HepG2 (cell line): ENCODE results near the gene NAP1L4. TPM values are rescaled to one million over a fixed set of nuclear protein-coding genes. Genes with fewer than 3 reads are reported as not detected.

ENCODE experiments used
- ATAC-seq: fragments of 200-7000 bp; cut with Tn5 transposase; 3 replicates; pipeline ENCODE4 v1.9.1; 2020; ENCODE audit warnings: mild to moderate bottlenecking, moderate library complexity
- BruUV-seq: library from RNA; stranded (reverse); fragments of 400-500 nt; replicated peaks from 2 replicates; lab custom pipeline; 2021; lab: Mats Ljungman, UMichigan
- CTCF ChIA-PET: fragments of 300-600 bp; formaldehyde crosslinking; extraction: SDS; loops from one replicate; lab custom pipeline; 2021; ENCODE audit warnings: low total read pairs, inconsistent platforms, low intra/inter-chr PET ratio; lab: Yijun Ruan, JAX
- POLR2A ChIA-PET: fragments of 350-600 bp; sonication (Branson Sonifier 250); formaldehyde crosslinking; loops from one replicate; lab custom pipeline; 2020; ENCODE audit warnings: antibody characterized with exemption, inconsistent platforms; lab: Yijun Ruan, JAX
- DNase-seq: peaks from one replicate; pipeline ENCODE4 v3.0.0-alpha.2; 2015; ENCODE audit warnings: low spot score
- FAIRE-seq: peaks from 3 replicates; lab custom pipeline; 2011; peaks lifted over from hg19 to GRCh38; lab: Jason Lieb, UNC
- H2AFZ ChIP-seq: one replicate; pipeline ENCODE4 v1.6.1; 2011; ENCODE audit warnings: low read length, inconsistent platforms
- H3K27ac ChIP-seq: fragments of 300-600 bp; 3 replicates; pipeline ENCODE4 v1.8.0; 2011; ENCODE audit warnings: mixed run types, mild to moderate bottlenecking, mixed read lengths, low read length, inconsistent platforms; ENCODE audit not compliant: insufficient read depth; ENCODE audit errors: extremely low read length
- H3K27me3 ChIP-seq, 2 experiments: fragments of 200-600 bp in 1 of 2; 2 replicates in 1 of 2; 3 replicates in 1 of 2; pipeline versions ENCODE4 v1.6.0 to v1.8.0; 2011; ENCODE audit warnings: low read length in 2 of 2, mild to moderate bottlenecking in 2 of 2, moderate library complexity in 2 of 2, inconsistent platforms in 1 of 2; ENCODE audit not compliant: insufficient read depth in 2 of 2, control insufficient read depth in 1 of 2
- H3K36me3 ChIP-seq, 2 experiments: fragments of 200-600 bp in 1 of 2; replicated peaks in 1 of 2; 2 replicates in 1 of 2; 3 replicates in 1 of 2; pipeline versions ENCODE4 v1.5.1 to v1.8.0; 2011; ENCODE audit warnings: low read length in 2 of 2, inconsistent platforms in 1 of 2; ENCODE audit not compliant: insufficient read depth in 2 of 2, control insufficient read depth in 1 of 2
- H3K4me1 ChIP-seq: 2 replicates; pipeline ENCODE4 v1.5.1; 2012; ENCODE audit warnings: low read length, inconsistent platforms; ENCODE audit not compliant: insufficient read depth
- H3K4me2 ChIP-seq: 2 replicates; pipeline ENCODE4 v1.6.0; 2011; ENCODE audit warnings: low read depth, low read length, inconsistent platforms
- H3K4me3 ChIP-seq, 3 experiments: fragments of 200-600 bp in 1 of 3; sonication (generic), shearing (Covaris generic) in 1 of 3; replicated peaks in 1 of 3; 2 replicates each; pipeline ENCODE4 v1.5.1; 2011 to 2016; ENCODE audit warnings: low read length in 3 of 3, inconsistent platforms in 2 of 3, low read depth in 2 of 3, mild to moderate bottlenecking in 2 of 3, control low read depth in 1 of 3, mixed read lengths in 1 of 3; ENCODE audit not compliant: insufficient read depth in 1 of 3
- H3K79me2 ChIP-seq: one replicate; pipeline ENCODE4 v1.6.1; 2011; ENCODE audit warnings: low read length, inconsistent platforms; ENCODE audit not compliant: insufficient read depth
- H3K9ac ChIP-seq: 2 replicates; pipeline ENCODE4 v1.6.0; 2011; ENCODE audit warnings: mild to moderate bottlenecking, low read depth, low read length, inconsistent platforms; ENCODE audit not compliant: insufficient read depth
- H3K9me3 ChIP-seq: 2 replicates; pipeline ENCODE4 v1.5.1; 2012; ENCODE audit warnings: mild to moderate bottlenecking, low read length
- H4K20me1 ChIP-seq: 2 replicates; pipeline ENCODE4 v1.6.0; 2011; ENCODE audit warnings: inconsistent platforms, mild to moderate bottlenecking, low read length, moderate library complexity; ENCODE audit not compliant: insufficient read depth
- GATA4 ChIP-seq: sonication (generic); IDR thresholded peaks from 2 replicates; pipeline ENCODE4 v1.6.1; 2016; ENCODE audit warnings: antibody characterized with exemption, low read depth, borderline replicate concordance
- MAFK ChIP-seq, 2 experiments: IDR thresholded peaks in 1 of 2; conservative IDR thresholded peaks in 1 of 2; 2 replicates each; pipeline ENCODE4 v1.6.1; 2011; ENCODE audit warnings: improper control_type of control experiment in 2 of 2, low read length in 2 of 2
- POLR2G ChIP-seq: fragments of 200-400 bp; formaldehyde crosslinking; IDR thresholded peaks from 2 replicates; pipeline ENCODE4 v1.6.1; 2018; ENCODE audit warnings: mild to moderate bottlenecking, low read depth, low read length, moderate library complexity
- PRMT3 ChIP-seq: sonication (generic); formaldehyde crosslinking; IDR thresholded peaks from 2 replicates; pipeline ENCODE4 v1.8.1; 2022; ENCODE audit warnings: low read depth, mild to moderate bottlenecking, moderate library complexity, missing genetic modification reagents, borderline replicate concordance
- RXRA ChIP-seq: sonication (generic); formaldehyde crosslinking; IDR thresholded peaks from 2 replicates; pipeline ENCODE4 v1.5.1; 2020; ENCODE audit warnings: missing genetic modification reagents
- TEAD3 ChIP-seq: optimal IDR thresholded peaks from 2 replicates; pipeline ENCODE3; 2016; ENCODE audit warnings: borderline replicate concordance
- ZNF256 ChIP-seq: sonication (generic); formaldehyde crosslinking; conservative IDR thresholded peaks from 2 replicates; pipeline ENCODE4 v1.4.0; 2020; ENCODE audit warnings: missing genetic modification reagents
- ZNF30 ChIP-seq: sonication (generic); formaldehyde crosslinking; IDR thresholded peaks from 2 replicates; pipeline ENCODE4 v1.5.0; 2020; ENCODE audit warnings: mild to moderate bottlenecking, missing genetic modification reagents
- ZNF549 ChIP-seq: sonication (generic); formaldehyde crosslinking; IDR thresholded peaks from 2 replicates; pipeline ENCODE4 v1.5.0; 2020; ENCODE audit warnings: missing genetic modification reagents
- ZNF597 ChIP-seq: sonication (generic); formaldehyde crosslinking; IDR thresholded peaks from 2 replicates; pipeline ENCODE4 v1.5.0; 2020; ENCODE audit warnings: missing genetic modification reagents
- in situ Hi-C: cut with HindIII; loops from 2 replicates; pipeline ENCODE4 v1.10.0; 2017; ENCODE audit warnings: low pct_unique_long_range_greater_than_20kb; ENCODE audit not compliant: extremely low pct_ligation_motif_present
- intact Hi-C: fragments of 100-400 bp; cut with micrococcal nuclease; formaldehyde crosslinking; loops from one replicate; pipeline ENCODE4 v1.10.0; 2022; ENCODE audit not compliant: unreplicated experiment
- polyA plus RNA-seq, 8 experiments: library from polyadenylated mRNA; depleted of rRNA in 3 of 8; stranded (reverse) in 7 of 8; unstranded in 1 of 8; fragments of >200 nt; fragmentation: Illumina TruSeq in 4 of 8; extraction: Trizol in 4 of 8; gene quantifications; 2 replicates each; pipeline versions ENCODE4 v1.2.1 to v1.2.3, GENCODE V29; 2011 to 2016; ENCODE audit warnings: low read depth in 4 of 8, missing spikeins in 1 of 8, mixed read lengths in 1 of 8; ENCODE audit not compliant: insufficient read depth in 1 of 8
- total RNA-seq, 5 experiments: library from RNA; depleted of rRNA; stranded (reverse); fragments of >200 nt; fragmentation: Illumina TruSeq; extraction: Trizol; gene quantifications; 2 replicates each; pipeline ENCODE4 v1.2.3, GENCODE V29; 2016; ENCODE audit warnings: low read depth in 1 of 5

NAP1L4 gene
- total and polyA plus RNA-seq, 2 of the 13 experiments (the other 11 are each of a cell fraction or from before 2014, with no cell fraction given), result 64.0 to 186 TPM

GRCh38 chr11:3035333-3035732, 43.2 kb upstream of the NAP1L4 start:
- H3K27ac ChIP-seq, result no peak overlapping the region
- H3K4me2 ChIP-seq, result no peak overlapping the region
- FAIRE-seq (no peak), DNase-seq (no peak), ATAC-seq (no peak)
- no peaks in the 10 kb centered on the region for H3K79me2 ChIP-seq
- no TSS peak for BruUV-seq
- TF ChIP-seq TEAD3 (no peak), RXRA (no peak), POLR2G (no peak), ZNF549 (CRISPR knock-in tag) (no peak), ZNF597 (no peak), ZNF30 (no peak), PRMT3 (CRISPR knock-in tag) (no peak), ZNF256 (no peak), MAFK (conservative IDR thresholded peaks at IDR 0.05 in 1 of 2, IDR thresholded peaks at IDR 0.05 in 1 of 2; ENCODE audit: low read length in 2 of 2) (no peak), GATA4 (no peak)
- CTCF ChIA-PET, result interaction anchor here (4.7 kb wide), 1 partner anchor 55 kb away, joined by 53 read pairs; no protein-coding TSS in a partner anchor
- peaks cover 4% of the 10 kb centered on the region; the same call in 1 of the 2 replicates for H4K20me1 ChIP-seq
- POLR2A ChIA-PET, result no interaction called here
- no peak overlapping the region for H3K9ac ChIP-seq
- H3K27me3 ChIP-seq, result no peaks in the 10 kb centered on the region
- in situ Hi-C loops, result loop anchor here (10.0 kb wide), 1 partner anchor 179 kb away; the partner anchor contains the start of gene MRGPRG
- H2AFZ ChIP-seq, result no peak overlapping the region
- H3K36me3 ChIP-seq, result peaks cover 27 to 74% of the 10 kb centered on the region in 2 experiments; a peak in 4 of 5 replicates
- H3K4me1 ChIP-seq, result no peaks in the 10 kb centered on the region
- H3K9me3 ChIP-seq, result no peaks in the 10 kb centered on the region
- H3K4me3 ChIP-seq, result no peak overlapping the region
- intact Hi-C loops, result no loop called here
